OCI-M2 (cell line): ENCODE measurements around the gene CLIP2.
A peak's percentile ranks its signal among the peaks of the same experiment; 100 is the strongest.

Source experiments
- DNase-seq: peaks from one replicate; lab custom pipeline; 2025; ENCODE audit not compliant: unreplicated experiment; lab: John Stamatoyannopoulos, UW

Gene CLIP2

GRCh38 chr7:74269757-74270277, 19.4 kb upstream of the CLIP2 start:
- DNase-seq = no peak

- DNase-seq = no peak
These were observed 17.5 kb upstream of the CLIP2 start for GRCh38 chr7:74271742-74272141.

GRCh38 chr7:74272305-74273038, 16.7 kb upstream of the CLIP2 start:
- no peak for DNase-seq

- DNase-seq = no peak
These were observed 13.8 kb upstream of the CLIP2 start for GRCh38 chr7:74275401-74275881.

GRCh38 chr7:74277636-74278035, 11.6 kb upstream of the CLIP2 start:
- no peak for DNase-seq

GRCh38 chr7:74280985-74281384, 8.2 kb upstream of the CLIP2 start:
- no peak for DNase-seq

GRCh38 chr7:74282748-74283459, 6.3 kb upstream of the CLIP2 start:
- DNase-seq = no peak

- no peak for DNase-seq
These were observed 5.3 kb upstream of the CLIP2 start for GRCh38 chr7:74283858-74284447.

- DNase-seq = no peak
These were observed 4.4 kb upstream of the CLIP2 start for GRCh38 chr7:74284781-74285259.

GRCh38 chr7:74286131-74286530, 3.1 kb upstream of the CLIP2 start:
- no peak for DNase-seq

GRCh38 chr7:74287303-74288033, 1.7 kb upstream of the CLIP2 start:
- DNase-seq = no peak

GRCh38 chr7:74288034-74288881, 949 bp upstream of the CLIP2 start:
- DNase-seq = peak; percentile 48

- no peak for DNase-seq
These were observed 699 bp downstream of the CLIP2 start for GRCh38 chr7:74289659-74290552.

- DNase-seq = no peak
These were observed 1.3 kb downstream of the CLIP2 start for GRCh38 chr7:74290553-74290950.

GRCh38 chr7:74290981-74291441, 1.8 kb downstream of the CLIP2 start:
- no peak for DNase-seq

GRCh38 chr7:74291535-74291934, 2.3 kb downstream of the CLIP2 start:
- DNase-seq = no peak

GRCh38 chr7:74292757-74293576, 3.8 kb downstream of the CLIP2 start:
- DNase-seq = no peak

GRCh38 chr7:74293577-74293908, 4.3 kb downstream of the CLIP2 start:
- DNase-seq = no peak
